ENCODE results near the gene PKP3. TPM values are rescaled to one million over a fixed set of nuclear protein-coding genes. Genes with fewer than 3 reads are reported as not detected.
A peak's percentile ranks its signal among the peaks of the same experiment; 100 is the strongest.
"Not testable (repeated sequence)": the region's sequence is repeated elsewhere in the genome, so short reads cannot be mapped to it uniquely, and the experiment has no call there.

PKP3 gene
- total RNA-seq, 1 experiment from 2014 or later: 0.84 TPM

- no peak for DNase-seq (ENCODE audit: low read depth)
These were observed 1.0 kb downstream of the PKP3 start for GRCh38 chr11:394858-395655.

- DNase-seq (ENCODE audit: low read depth): peak; percentile 15
These were observed 1.9 kb downstream of the PKP3 start for GRCh38 chr11:395866-396265.

- DNase-seq (ENCODE audit: low read depth): peak; percentile 47
These were observed 2.5 kb downstream of the PKP3 start for GRCh38 chr11:396511-396947.

- DNase-seq (ENCODE audit: low read depth): peak; percentile 67
These were observed 3.0 kb downstream of the PKP3 start for GRCh38 chr11:396948-397548.

- DNase-seq (ENCODE audit: low read depth): peak; percentile 62
These were observed 4.8 kb downstream of the PKP3 start for GRCh38 chr11:398826-399225.

- peak; percentile 43 for DNase-seq (ENCODE audit: low read depth)
These were observed 5.8 kb downstream of the PKP3 start for GRCh38 chr11:399731-400211.

- DNase-seq (ENCODE audit: low read depth): peak; percentile 15
These were observed 6.3 kb downstream of the PKP3 start for GRCh38 chr11:400241-400689.

GRCh38 chr11:401196-401595 lies 7.2 kb downstream of the PKP3 start:
- DNase-seq (ENCODE audit: low read depth): not testable (repeated sequence)

GRCh38 chr11:403021-403760 lies 9.2 kb downstream of the PKP3 start:
- no peak for DNase-seq (ENCODE audit: low read depth)

- no peak for DNase-seq (ENCODE audit: low read depth)
These were observed 9.9 kb downstream of the PKP3 start for GRCh38 chr11:403761-404431.

GRCh38 chr11:404551-405264 lies 10.7 kb downstream of the PKP3 start:
- DNase-seq (ENCODE audit: low read depth): no peak

GRCh38 chr11:405323-405953 lies 11.4 kb downstream of the PKP3 start:
- DNase-seq (ENCODE audit: low read depth): no peak

GRCh38 chr11:405954-406795 lies 12.2 kb downstream of the PKP3 start:
- no peak for DNase-seq (ENCODE audit: low read depth)

- DNase-seq (ENCODE audit: low read depth): peak; percentile 78
These were observed 13.0 kb downstream of the PKP3 start for GRCh38 chr11:406796-407650.

- DNase-seq (ENCODE audit: low read depth): no peak
These were observed 13.7 kb downstream of the PKP3 start for GRCh38 chr11:407651-408123.

- no peak for DNase-seq (ENCODE audit: low read depth)
These were observed 14.4 kb downstream of the PKP3 start for GRCh38 chr11:408154-409007.

- DNase-seq (ENCODE audit: low read depth): no peak
These were observed 15.1 kb downstream of the PKP3 start for GRCh38 chr11:409008-409599.

Measured in RPMI7951 (cell line).